Kidney epithelial cell (primary cell): ENCODE data around the gene KIF25. TPM values are rescaled to one million over a fixed set of nuclear protein-coding genes. Genes with fewer than 3 reads are reported as not detected.

Experiments
- DNase-seq: peaks from one replicate; pipeline ENCODE4 v3.0.0-alpha.2; 2010; ENCODE audit warnings: low read depth
- H3K27me3 ChIP-seq: 2 replicates; pipeline ENCODE4 v1.6.0; 2011; ENCODE audit warnings: low read length; ENCODE audit not compliant: control insufficient read depth, insufficient read depth
- H3K36me3 ChIP-seq: 2 replicates; pipeline ENCODE4 v1.5.1; 2011; ENCODE audit warnings: low read length; ENCODE audit not compliant: control insufficient read depth, insufficient read depth
- H3K4me3 ChIP-seq: 2 replicates; pipeline ENCODE4 v1.5.1; 2011; ENCODE audit warnings: low read depth, mild to moderate bottlenecking, control low read depth, low read length
- CTCF ChIP-seq: IDR thresholded peaks from 2 replicates; pipeline ENCODE4 v1.5.1; 2011; ENCODE audit warnings: mild to moderate bottlenecking, moderate library complexity, low read length, control low read depth, inconsistent platforms; ENCODE audit not compliant: insufficient read depth, poor library complexity, severe bottlenecking
- total RNA-seq: library from RNA; depleted of rRNA; stranded (reverse); fragments of >200 nt; gene quantifications from 2 replicates; pipeline ENCODE4 v1.2.3, GENCODE V29; 2015

KIF25 gene
- total RNA-seq, 1 donor from 2014 or later, result not detected

- no peaks in the 10 kb centered on the region for H3K27me3 ChIP-seq
- DNase-seq, result no peak
- H3K36me3 ChIP-seq, result no peaks in the 10 kb centered on the region
- no peak overlapping the region for H3K4me3 ChIP-seq
- TF ChIP-seq CTCF, result no peak
Observed at GRCh38 chr6:167976708-167977107, 20.8 kb upstream of the KIF25 start.

GRCh38 chr6:167977717-167978467, 19.6 kb upstream of the KIF25 start:
- DNase-seq, result no peak
- no peak for TF ChIP-seq CTCF
- H3K27me3 ChIP-seq, result no peaks in the 10 kb centered on the region
- H3K36me3 ChIP-seq, result no peaks in the 10 kb centered on the region
- no peak overlapping the region for H3K4me3 ChIP-seq

GRCh38 chr6:167978607-167979006, 18.9 kb upstream of the KIF25 start:
- H3K4me3 ChIP-seq, result no peak overlapping the region
- no peak for TF ChIP-seq CTCF
- DNase-seq, result no peak
- H3K27me3 ChIP-seq, result no peaks in the 10 kb centered on the region
- H3K36me3 ChIP-seq, result no peaks in the 10 kb centered on the region

- Histone ChIP-seq H3K4me3 (no peak overlapping the region), H3K27me3 (no peaks in the 10 kb centered on the region), H3K36me3 (no peaks in the 10 kb centered on the region)
- TF ChIP-seq CTCF, result no peak
- no peak for DNase-seq
Observed at GRCh38 chr6:167979436-167980139, 17.9 kb upstream of the KIF25 start.

- Histone ChIP-seq H3K36me3 (no peaks in the 10 kb centered on the region), H3K4me3 (no peak overlapping the region), H3K27me3 (no peaks in the 10 kb centered on the region)
- TF ChIP-seq CTCF, result no peak
- no peak for DNase-seq
Observed at GRCh38 chr6:167980911-167981580, 16.4 kb upstream of the KIF25 start.
